ENCODE data around the gene PGLYRP1.

PGLYRP1 gene

GRCh38 chr19:45969676-45970075, 53.2 kb downstream of the PGLYRP1 start:
- ATAC-seq (ENCODE audit: low read depth) (no peak), DNase-seq (ENCODE audit: low spot score) (no peak)
- H3K36me3 ChIP-seq (ENCODE audit: low read depth) = no peaks in the 10 kb centered on the region
- no peaks in the 10 kb centered on the region for H3K9me3 ChIP-seq (ENCODE audit: severe bottlenecking)
- no peak overlapping the region for H3K27ac ChIP-seq (ENCODE audit: poor library complexity, severe bottlenecking)
- no peak overlapping the region for H3K4me3 ChIP-seq (ENCODE audit: severe bottlenecking)
- TF ChIP-seq, protein P1, sequence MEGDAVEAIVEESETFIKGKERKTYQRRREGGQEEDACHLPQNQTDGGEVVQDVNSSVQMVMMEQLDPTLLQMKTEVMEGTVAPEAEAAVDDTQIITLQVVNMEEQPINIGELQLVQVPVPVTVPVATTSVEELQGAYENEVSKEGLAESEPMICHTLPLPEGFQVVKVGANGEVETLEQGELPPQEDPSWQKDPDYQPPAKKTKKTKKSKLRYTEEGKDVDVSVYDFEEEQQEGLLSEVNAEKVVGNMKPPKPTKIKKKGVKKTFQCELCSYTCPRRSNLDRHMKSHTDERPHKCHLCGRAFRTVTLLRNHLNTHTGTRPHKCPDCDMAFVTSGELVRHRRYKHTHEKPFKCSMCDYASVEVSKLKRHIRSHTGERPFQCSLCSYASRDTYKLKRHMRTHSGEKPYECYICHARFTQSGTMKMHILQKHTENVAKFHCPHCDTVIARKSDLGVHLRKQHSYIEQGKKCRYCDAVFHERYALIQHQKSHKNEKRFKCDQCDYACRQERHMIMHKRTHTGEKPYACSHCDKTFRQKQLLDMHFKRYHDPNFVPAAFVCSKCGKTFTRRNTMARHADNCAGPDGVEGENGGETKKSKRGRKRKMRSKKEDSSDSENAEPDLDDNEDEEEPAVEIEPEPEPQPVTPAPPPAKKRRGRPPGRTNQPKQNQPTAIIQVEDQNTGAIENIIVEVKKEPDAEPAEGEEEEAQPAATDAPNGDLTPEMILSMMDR (IDR thresholded peaks at IDR 0.05; ENCODE audit: poor library complexity, severe bottlenecking) = no peak
- peaks cover 25% of the 10 kb centered on the region for H3K27me3 ChIP-seq (ENCODE audit: insufficient read depth, poor library complexity, severe bottlenecking)
- H3K4me1 ChIP-seq (ENCODE audit: insufficient read depth, poor library complexity, severe bottlenecking) = no peaks in the 10 kb centered on the region

Data from RWPE2 (cell line).